Upper lobe of left lung (tissue), 4 donors: ENCODE results near the gene SLC2A10.

Experiments used
- POLR2A ChIP-seq, 4 donors: fragments of 450-650 bp; IDR thresholded peaks; one replicate each; pipeline ENCODE4 v1.5.1; 2016 to 2017; ENCODE audit warnings: antibody characterized with exemption in 4 of 4, mild to moderate bottlenecking in 2 of 4
- POLR2AphosphoS5 ChIP-seq, 2 donors: sonication (generic); formaldehyde crosslinking; IDR thresholded peaks; one replicate each; pipeline ENCODE4 v1.5.1; 2017; ENCODE audit warnings: antibody characterized with exemption in 2 of 2
- TF ChIP-seq, protein P1 (sequence below), 6 experiments: fragments of 450-650 bp in 4 of 6; fragments of 200-600 bp in 2 of 6; sonication (generic) in 2 of 6; IDR thresholded peaks; one replicate each; pipeline ENCODE4 v1.5.1; 2016 to 2019; ENCODE audit warnings: antibody characterized with exemption in 6 of 6

DNA sequence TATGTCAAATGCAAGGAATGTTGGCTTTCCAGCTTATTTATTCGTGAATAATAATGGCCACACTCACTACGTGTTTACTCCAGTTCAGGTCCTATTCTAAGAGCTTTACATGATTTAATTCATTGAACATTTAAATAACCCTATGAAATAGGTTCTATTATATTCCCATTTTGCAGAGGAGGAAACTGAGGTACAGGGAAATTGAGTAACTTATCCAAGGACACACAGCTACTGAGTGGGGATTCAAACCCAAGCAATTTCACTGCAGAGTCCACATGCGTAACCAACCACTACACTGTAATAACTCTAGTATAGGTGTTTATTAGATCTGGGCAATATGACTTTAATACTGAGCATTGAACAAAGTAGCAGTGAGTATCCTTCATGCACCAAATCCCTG is 45.9 kb upstream of the SLC2A10 start:
- TF ChIP-seq, protein P1, sequence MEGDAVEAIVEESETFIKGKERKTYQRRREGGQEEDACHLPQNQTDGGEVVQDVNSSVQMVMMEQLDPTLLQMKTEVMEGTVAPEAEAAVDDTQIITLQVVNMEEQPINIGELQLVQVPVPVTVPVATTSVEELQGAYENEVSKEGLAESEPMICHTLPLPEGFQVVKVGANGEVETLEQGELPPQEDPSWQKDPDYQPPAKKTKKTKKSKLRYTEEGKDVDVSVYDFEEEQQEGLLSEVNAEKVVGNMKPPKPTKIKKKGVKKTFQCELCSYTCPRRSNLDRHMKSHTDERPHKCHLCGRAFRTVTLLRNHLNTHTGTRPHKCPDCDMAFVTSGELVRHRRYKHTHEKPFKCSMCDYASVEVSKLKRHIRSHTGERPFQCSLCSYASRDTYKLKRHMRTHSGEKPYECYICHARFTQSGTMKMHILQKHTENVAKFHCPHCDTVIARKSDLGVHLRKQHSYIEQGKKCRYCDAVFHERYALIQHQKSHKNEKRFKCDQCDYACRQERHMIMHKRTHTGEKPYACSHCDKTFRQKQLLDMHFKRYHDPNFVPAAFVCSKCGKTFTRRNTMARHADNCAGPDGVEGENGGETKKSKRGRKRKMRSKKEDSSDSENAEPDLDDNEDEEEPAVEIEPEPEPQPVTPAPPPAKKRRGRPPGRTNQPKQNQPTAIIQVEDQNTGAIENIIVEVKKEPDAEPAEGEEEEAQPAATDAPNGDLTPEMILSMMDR (IDR thresholded peaks at IDR 0.05): no peak
- TF ChIP-seq POLR2A (IDR thresholded peaks at IDR 0.05) (no peak), POLR2AphosphoS5 (IDR thresholded peaks at IDR 0.05) (no peak)
